Coronary artery (tissue), 2 donors: ENCODE measurements around the gene CAPN8.

Experiments
- DNase-seq: peaks from one replicate; pipeline ENCODE4 v3.0.0-alpha.2; 2017; ENCODE audit warnings: low spot score
- H3K27ac ChIP-seq, 2 donors: fragments of 200-600 bp; sonication (generic); one replicate each; pipeline ENCODE4 v1.5.1; 2016 to 2019
- H3K4me3 ChIP-seq: fragments of 200-600 bp; sonication (generic); 2 replicates; pipeline ENCODE4 v1.5.1; 2016; ENCODE audit warnings: mild to moderate bottlenecking, moderate library complexity
- CTCF ChIP-seq: fragments of 200-600 bp; sonication (generic); IDR thresholded peaks from one replicate; pipeline ENCODE4 v1.5.1; 2019; ENCODE audit warnings: antibody characterized with exemption

The CAPN8 gene

DNA sequence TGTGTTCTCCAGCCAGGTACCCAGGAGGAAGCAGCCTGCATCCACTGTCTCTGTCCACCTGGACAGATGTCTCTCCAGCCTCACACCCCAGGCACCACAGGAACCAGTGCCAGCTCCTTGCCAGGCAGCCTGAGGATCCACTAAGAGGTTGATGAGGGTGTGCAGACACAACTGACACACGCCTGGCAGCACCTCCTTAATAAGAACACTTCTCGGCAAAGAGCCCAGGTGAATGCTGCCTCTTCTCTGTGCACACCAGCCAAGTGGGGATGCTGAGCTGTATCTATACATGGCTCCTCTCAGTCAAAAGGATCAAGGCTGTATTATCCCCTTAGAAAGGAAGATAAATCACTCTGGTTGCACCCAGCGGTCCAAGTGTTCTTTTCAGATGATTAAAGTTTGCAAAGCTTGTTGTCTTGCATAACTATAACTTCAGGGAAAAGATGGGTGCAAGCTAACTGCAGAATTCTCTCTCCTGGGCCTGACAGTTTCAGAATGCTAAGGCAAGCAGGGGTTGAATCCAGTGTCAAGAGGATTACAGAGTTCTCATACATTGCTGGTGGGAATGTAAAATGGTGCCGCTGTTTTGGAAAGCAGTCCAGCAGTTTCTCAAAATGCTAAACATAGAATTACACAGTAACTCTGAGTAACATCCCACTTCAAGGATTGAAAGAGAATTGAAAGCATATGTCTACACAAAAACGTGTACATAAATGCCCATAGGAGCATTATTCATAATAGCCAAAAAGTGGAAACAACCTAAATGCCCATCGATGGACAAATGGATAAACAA lies 3.7 kb upstream of the CAPN8 start:
- DNase-seq = no peak
- H3K4me3 ChIP-seq = no peak overlapping the region
- no peak for TF ChIP-seq CTCF
- H3K27ac ChIP-seq = no peak overlapping the region

DNA sequence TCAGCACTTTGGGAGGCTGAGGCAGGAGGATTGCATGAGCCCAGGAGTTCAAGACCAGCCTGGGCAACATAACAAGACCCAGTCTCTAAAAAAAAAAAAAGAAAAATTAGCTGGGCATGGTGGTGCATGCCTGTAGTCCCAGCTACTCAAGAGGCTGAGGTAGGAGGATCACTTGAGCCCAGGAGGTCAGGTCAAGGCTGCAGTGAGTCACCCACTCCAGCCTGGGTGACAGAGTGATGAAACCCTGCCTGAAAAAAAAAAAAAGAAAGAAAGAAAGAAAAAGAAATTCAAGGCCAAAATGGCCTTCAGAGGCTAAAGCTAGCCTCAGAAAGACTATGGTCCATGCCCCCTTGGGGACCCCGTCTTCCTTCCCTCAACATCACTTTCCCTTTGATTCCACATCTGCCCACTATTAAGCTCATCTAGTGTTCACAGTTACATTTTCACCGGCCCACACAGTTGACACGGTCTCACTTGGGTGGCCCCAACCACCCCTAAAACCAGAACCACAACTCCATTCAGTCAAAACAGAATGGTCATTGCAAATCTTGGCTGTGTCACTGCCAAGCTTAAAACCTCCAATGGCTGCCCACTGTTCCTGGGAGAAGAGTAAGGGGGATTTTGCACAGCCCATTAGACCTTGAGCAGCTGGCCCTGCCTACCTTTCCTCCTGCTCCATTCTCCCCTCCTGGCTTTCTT lies 2.1 kb upstream of the CAPN8 start:
- H3K27ac ChIP-seq = no peak overlapping the region
- DNase-seq = no peak
- H3K4me3 ChIP-seq = no peak overlapping the region
- TF ChIP-seq CTCF = no peak

DNA sequence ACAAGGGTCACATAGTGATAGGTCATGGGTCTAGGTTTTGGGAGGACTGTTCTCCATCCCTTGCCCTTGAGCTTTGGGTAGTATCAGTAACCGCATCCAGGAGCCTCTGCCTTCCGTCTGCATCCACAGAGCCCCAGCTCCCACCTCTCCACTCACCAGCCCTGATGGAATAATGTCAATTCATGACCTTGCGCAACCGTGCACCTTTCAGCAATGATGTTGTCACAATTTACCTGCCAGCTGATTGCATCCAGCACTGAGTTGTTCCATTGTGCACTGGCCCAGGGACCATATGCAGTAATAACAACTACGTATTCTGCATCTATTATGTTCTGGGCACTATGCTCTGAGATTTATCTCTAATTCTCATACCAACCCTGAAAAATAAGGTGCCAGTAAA lies 1.4 kb downstream of the CAPN8 start:
- no peak overlapping the region for H3K4me3 ChIP-seq
- no peak overlapping the region for H3K27ac ChIP-seq
- no peak for DNase-seq
- no peak for TF ChIP-seq CTCF

GRCh38 chr1:223662943-223663342 lies 2.6 kb downstream of the CAPN8 start:
- DNase-seq = no peak
- Histone ChIP-seq H3K4me3 (no peak overlapping the region), H3K27ac (no peak overlapping the region)
- no peak for TF ChIP-seq CTCF

DNA sequence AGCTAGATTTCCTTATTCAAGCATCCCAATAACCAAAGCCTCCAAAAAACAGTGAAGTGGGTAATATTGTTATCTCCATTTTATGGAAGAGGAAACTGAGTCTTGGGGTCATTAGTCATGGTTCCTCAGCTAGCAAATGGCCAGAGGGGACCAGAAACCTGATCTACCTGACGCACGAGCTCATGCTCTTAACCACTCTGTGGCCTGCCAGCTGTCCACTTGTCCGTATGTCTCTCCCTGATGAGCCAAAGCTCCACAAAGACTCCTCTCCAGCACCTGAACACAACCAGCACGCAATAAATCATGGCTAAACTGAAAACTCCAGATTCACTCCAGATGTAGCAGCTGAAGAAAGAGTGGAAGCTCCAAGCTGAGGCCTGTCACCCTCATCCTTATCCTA lies 5.8 kb downstream of the CAPN8 start:
- Histone ChIP-seq H3K4me3 (no peak overlapping the region), H3K27ac (no peak overlapping the region)
- no peak for DNase-seq
- no peak for TF ChIP-seq CTCF

- Histone ChIP-seq H3K4me3 (no peak overlapping the region), H3K27ac (no peak overlapping the region)
- no peak for DNase-seq
- TF ChIP-seq CTCF = no peak
Observed at GRCh38 chr1:223657978-223658377, 7.5 kb downstream of the CAPN8 start.

DNA sequence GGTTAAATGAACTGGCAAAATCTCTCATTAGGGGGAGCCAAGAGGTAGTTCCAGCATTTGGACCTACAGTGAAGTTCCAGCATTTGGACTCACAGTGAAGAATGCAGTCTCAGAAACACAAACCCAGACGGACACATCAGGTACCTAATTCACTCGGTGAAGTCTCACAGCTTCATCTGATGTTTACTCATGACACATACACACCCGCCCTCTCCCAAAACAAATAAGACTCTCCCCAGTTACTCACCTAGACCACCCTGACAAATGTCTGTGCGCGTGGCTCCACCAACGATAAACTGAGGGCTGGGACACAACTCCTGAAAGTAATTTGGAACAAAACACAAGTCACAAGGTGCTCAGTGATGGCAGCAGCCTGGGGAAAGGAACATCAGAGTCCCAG lies 11.4 kb downstream of the CAPN8 start:
- no peak for DNase-seq
- TF ChIP-seq CTCF = no peak
- no peak overlapping the region for H3K27ac ChIP-seq
- no peak overlapping the region for H3K4me3 ChIP-seq
